BLaER1 treated with 17β-estradiol and CSF1 and Interleukin-3, amounts not matched to agents 10 nM and 100 nM (cell line): Measurements from ENCODE around the gene SLC24A4.

ENCODE experiments used
- H3K27ac ChIP-seq, 11 experiments: shearing (Covaris generic); formaldehyde crosslinking; 2 replicates each; pipeline ENCODE4 v1.8.1; 2022
- H3K27me3 ChIP-seq, 11 experiments: shearing (Covaris generic); formaldehyde crosslinking; 2 replicates each; pipeline ENCODE4 v1.8.1; 2022
- H3K36me3 ChIP-seq, 11 experiments: shearing (Covaris generic); formaldehyde crosslinking; 2 replicates each; pipeline ENCODE4 v1.8.1; 2022
- H3K4me1 ChIP-seq, 10 experiments: shearing (Covaris generic); formaldehyde crosslinking; 2 replicates each; pipeline ENCODE4 v1.8.1; 2022
- H3K4me2 ChIP-seq, 11 experiments: shearing (Covaris generic); formaldehyde crosslinking; 2 replicates each; pipeline ENCODE4 v1.8.1; 2022
- H3K4me3 ChIP-seq, 10 experiments: shearing (Covaris generic); formaldehyde crosslinking; 2 replicates each; pipeline ENCODE4 v1.8.1; 2022
- H3K9ac ChIP-seq, 11 experiments: shearing (Covaris generic); formaldehyde crosslinking; 2 replicates each; pipeline ENCODE4 v1.8.1; 2022
- H3K9me3 ChIP-seq, 11 experiments: shearing (Covaris generic); formaldehyde crosslinking; replicated peaks in 1 of 11; 2 replicates each; pipeline ENCODE4 v1.8.1; 2022
- H4K20me1 ChIP-seq, 11 experiments: shearing (Covaris generic); formaldehyde crosslinking; 2 replicates each; pipeline ENCODE4 v1.8.1; 2022
- Cebpa-rat ChIP-seq, 11 experiments: shearing (Covaris generic); IDR thresholded peaks; 2 replicates each; pipeline ENCODE4 v1.8.1; 2022

SLC24A4 gene

GRCh38 chr14:92328664-92329255 is 5.8 kb downstream of the SLC24A4 start:
- H3K4me2 ChIP-seq, result no peak overlapping the region

GRCh38 chr14:92334050-92334449 is 11.1 kb downstream of the SLC24A4 start:
- H3K36me3 ChIP-seq, result no peaks in the 10 kb centered on the region
- H3K4me2 ChIP-seq, result no peak overlapping the region

More at GRCh38 chr14:92328664-92329255, 5.8 kb downstream of the SLC24A4 start:
- Histone ChIP-seq H3K9ac (no peak overlapping the region), H3K27ac (no peak overlapping the region), H3K4me3 (no peak overlapping the region), H3K36me3 (no peaks in the 10 kb centered on the region), H3K27me3 (peaks cover 0 to 7% (median 6%) of the 10 kb centered on the region in 11 experiments; a peak in 9 of 22 replicates), H4K20me1 (no peaks in the 10 kb centered on the region), H3K9me3 (peaks cover 0 to 6% (median under 1%) of the 10 kb centered on the region in 11 experiments; a peak in 6 of 22 replicates), H3K4me1 (peaks cover 0 to 5% (median 0%) of the 10 kb centered on the region in 10 experiments; a peak in 1 of 20 replicates)
- TF ChIP-seq Cebpa-rat (IDR thresholded peaks at IDR 0.05), result no peak

GRCh38 chr14:92336363-92336762 is 13.4 kb downstream of the SLC24A4 start:
- H4K20me1 ChIP-seq, result no peaks in the 10 kb centered on the region
- H3K36me3 ChIP-seq, result no peaks in the 10 kb centered on the region
- no peaks in the 10 kb centered on the region for H3K4me1 ChIP-seq
- no peaks in the 10 kb centered on the region for H3K9me3 ChIP-seq
- H3K27ac ChIP-seq, result no peak overlapping the region
- peak in 9 of 11 experiments; percentile 43 to 87 (median 50); a peak in 11 of 22 replicates for TF ChIP-seq Cebpa-rat (IDR thresholded peaks at IDR 0.05)
- H3K27me3 ChIP-seq, result no peaks in the 10 kb centered on the region
- no peak overlapping the region for H3K9ac ChIP-seq
- H3K4me3 ChIP-seq, result no peak overlapping the region
- H3K4me2 ChIP-seq, result no peak overlapping the region

More at GRCh38 chr14:92334050-92334449, 11.1 kb downstream of the SLC24A4 start:
- Histone ChIP-seq H3K9me3 (no peaks in the 10 kb centered on the region), H3K27ac (no peak overlapping the region), H3K4me1 (no peaks in the 10 kb centered on the region), H4K20me1 (no peaks in the 10 kb centered on the region), H3K9ac (no peak overlapping the region), H3K4me3 (no peak overlapping the region), H3K27me3 (no peaks in the 10 kb centered on the region)
- TF ChIP-seq Cebpa-rat (IDR thresholded peaks at IDR 0.05), result no peak

GRCh38 chr14:92339426-92339825 is 16.5 kb downstream of the SLC24A4 start:
- no peaks in the 10 kb centered on the region for H3K36me3 ChIP-seq
- no peak overlapping the region for H3K27ac ChIP-seq
- H3K4me2 ChIP-seq, result no peak overlapping the region
- peaks cover 0 to 7% (median 0%) of the 10 kb centered on the region in 11 experiments; a peak in 1 of 22 replicates for H3K9me3 ChIP-seq
- H3K9ac ChIP-seq, result no peak overlapping the region
- H4K20me1 ChIP-seq, result no peaks in the 10 kb centered on the region
- no peaks in the 10 kb centered on the region for H3K4me1 ChIP-seq
- no peaks in the 10 kb centered on the region for H3K27me3 ChIP-seq
- TF ChIP-seq Cebpa-rat (IDR thresholded peaks at IDR 0.05), result no peak
- H3K4me3 ChIP-seq, result no peak overlapping the region

- no peaks in the 10 kb centered on the region for H3K27me3 ChIP-seq
- H3K27ac ChIP-seq, result no peak overlapping the region
- no peak overlapping the region for H3K4me2 ChIP-seq
- H3K9me3 ChIP-seq, result peaks cover 0 to 7% (median 0%) of the 10 kb centered on the region in 11 experiments; a peak in 1 of 22 replicates
- H4K20me1 ChIP-seq, result no peaks in the 10 kb centered on the region
- no peak overlapping the region for H3K9ac ChIP-seq
- H3K36me3 ChIP-seq, result no peaks in the 10 kb centered on the region
- H3K4me3 ChIP-seq, result no peak overlapping the region
- H3K4me1 ChIP-seq, result no peaks in the 10 kb centered on the region
- TF ChIP-seq Cebpa-rat (IDR thresholded peaks at IDR 0.05), result no peak
Measured at GRCh38 chr14:92340071-92340470, 17.1 kb downstream of the SLC24A4 start.

GRCh38 chr14:92340931-92341330 is 18.0 kb downstream of the SLC24A4 start:
- H4K20me1 ChIP-seq, result no peaks in the 10 kb centered on the region
- no peaks in the 10 kb centered on the region for H3K36me3 ChIP-seq
- no peak overlapping the region for H3K4me3 ChIP-seq
- H3K27me3 ChIP-seq, result no peaks in the 10 kb centered on the region
- H3K9ac ChIP-seq, result no peak overlapping the region
- H3K4me1 ChIP-seq, result no peaks in the 10 kb centered on the region
- no peak overlapping the region for H3K4me2 ChIP-seq
- no peak overlapping the region for H3K27ac ChIP-seq
- TF ChIP-seq Cebpa-rat (IDR thresholded peaks at IDR 0.05), result no peak
- peaks cover 0 to 7% (median 0%) of the 10 kb centered on the region in 11 experiments; a peak in 1 of 22 replicates for H3K9me3 ChIP-seq

GRCh38 chr14:92341791-92342190 is 18.8 kb downstream of the SLC24A4 start:
- H3K9me3 ChIP-seq, result peaks cover 0 to 7% (median 0%) of the 10 kb centered on the region in 11 experiments; a peak in 1 of 22 replicates
- no peak overlapping the region for H3K9ac ChIP-seq
- H3K27me3 ChIP-seq, result no peaks in the 10 kb centered on the region
- H3K36me3 ChIP-seq, result no peaks in the 10 kb centered on the region
- no peak overlapping the region for H3K4me2 ChIP-seq
- TF ChIP-seq Cebpa-rat (IDR thresholded peaks at IDR 0.05), result no peak
- H3K4me1 ChIP-seq, result no peaks in the 10 kb centered on the region
- no peak overlapping the region for H3K4me3 ChIP-seq
- H3K27ac ChIP-seq, result no peak overlapping the region
- no peaks in the 10 kb centered on the region for H4K20me1 ChIP-seq

- Histone ChIP-seq H3K27me3 (no peaks in the 10 kb centered on the region), H3K36me3 (no peaks in the 10 kb centered on the region), H3K4me1 (no peaks in the 10 kb centered on the region), H4K20me1 (no peaks in the 10 kb centered on the region), H3K9me3 (peaks cover 0 to 7% (median 0%) of the 10 kb centered on the region in 11 experiments; a peak in 1 of 22 replicates), H3K9ac (no peak overlapping the region), H3K4me3 (no peak overlapping the region), H3K4me2 (no peak overlapping the region), H3K27ac (no peak overlapping the region)
- no peak for TF ChIP-seq Cebpa-rat (IDR thresholded peaks at IDR 0.05)
Measured at GRCh38 chr14:92348154-92348553, 25.2 kb downstream of the SLC24A4 start.

- no peak overlapping the region for H3K4me2 ChIP-seq
- TF ChIP-seq Cebpa-rat (IDR thresholded peaks at IDR 0.05), result no peak
- H3K36me3 ChIP-seq, result no peaks in the 10 kb centered on the region
- H3K27me3 ChIP-seq, result no peaks in the 10 kb centered on the region
- H3K9me3 ChIP-seq, result no peaks in the 10 kb centered on the region
- H3K27ac ChIP-seq, result no peak overlapping the region
- H3K4me1 ChIP-seq, result no peaks in the 10 kb centered on the region
- no peaks in the 10 kb centered on the region for H4K20me1 ChIP-seq
- H3K9ac ChIP-seq, result no peak overlapping the region
- no peak overlapping the region for H3K4me3 ChIP-seq
Measured at GRCh38 chr14:92351750-92352149, 28.8 kb downstream of the SLC24A4 start.
